GM23338 (cell line): ENCODE results near the gene RSPH6A. TPM values are rescaled to one million over a fixed set of nuclear protein-coding genes. Genes with fewer than 3 reads are reported as not detected.

ENCODE experiments used
- ATAC-seq: fragments of 200-7000 bp; cut with Tn5 transposase; 3 replicates; pipeline ENCODE4 v1.9.1; 2020
- DNase-seq: peaks from one replicate; pipeline ENCODE4 v3.0.0-alpha.2; 2015; ENCODE audit warnings: low spot score
- H2AFZ ChIP-seq: fragments of 200-600 bp; sonication (generic); 2 replicates; pipeline ENCODE4 v1.8.0; 2016; ENCODE audit warnings: antibody characterized with exemption, mild to moderate bottlenecking, moderate library complexity
- H3F3A ChIP-seq: fragments of 200-600 bp; sonication (generic); replicated peaks from 2 replicates; pipeline ENCODE4 v1.8.0; 2017; ENCODE audit warnings: antibody characterized with exemption, mixed run types, low read depth
- H3K27ac ChIP-seq: fragments of 200-600 bp; sonication (generic); 2 replicates; pipeline ENCODE4 v1.6.1; 2016; ENCODE audit warnings: low read depth
- H3K27me3 ChIP-seq: fragments of 200-600 bp; sonication (generic); 2 replicates; pipeline ENCODE4 v1.8.0; 2016; ENCODE audit warnings: mild to moderate bottlenecking, mixed run types, moderate library complexity; ENCODE audit not compliant: insufficient read depth
- H3K36me3 ChIP-seq: fragments of 200-600 bp; sonication (generic); 2 replicates; pipeline ENCODE4 v1.8.0; 2016; ENCODE audit warnings: mild to moderate bottlenecking; ENCODE audit not compliant: insufficient read depth
- H3K4me1 ChIP-seq: fragments of 200-600 bp; sonication (generic); 2 replicates; pipeline ENCODE4 v1.8.0; 2016; ENCODE audit warnings: mild to moderate bottlenecking, moderate library complexity; ENCODE audit not compliant: insufficient read depth
- H3K4me2 ChIP-seq: fragments of 200-600 bp; sonication (generic); 2 replicates; pipeline ENCODE4 v1.7.1; 2017; ENCODE audit warnings: mixed run types
- H3K4me3 ChIP-seq: fragments of 200-600 bp; sonication (generic); 2 replicates; pipeline ENCODE4 v1.6.1; 2016; ENCODE audit warnings: mixed run types
- H3K79me2 ChIP-seq: fragments of 200-600 bp; sonication (generic); replicated peaks from 2 replicates; pipeline ENCODE4 v1.8.0; 2017; ENCODE audit warnings: mild to moderate bottlenecking; ENCODE audit not compliant: insufficient read depth
- H3K9me2 ChIP-seq: fragments of 200-600 bp; sonication (generic); 2 replicates; pipeline ENCODE4 v1.8.0; 2017; ENCODE audit not compliant: insufficient read depth
- H4K20me1 ChIP-seq: fragments of 200-600 bp; sonication (generic); replicated peaks from 2 replicates; pipeline ENCODE4 v1.8.0; 2017; ENCODE audit warnings: mild to moderate bottlenecking; ENCODE audit not compliant: insufficient read depth
- H3K27ac Mint-ChIP-seq: 2 replicates; pipeline ENCODE4 v1.8.0; 2020; ENCODE audit warnings: inconsistent platforms, mild to moderate bottlenecking, moderate library complexity, mixed read lengths
- H3K27me3 Mint-ChIP-seq: 3 replicates; pipeline ENCODE4 v1.8.0; 2022; ENCODE audit warnings: low read depth, mild to moderate bottlenecking, moderate library complexity, mixed read lengths, inconsistent platforms; ENCODE audit not compliant: insufficient read depth, poor library complexity
- H3K36me3 Mint-ChIP-seq: 3 replicates; pipeline ENCODE4 v1.8.0; 2021; ENCODE audit warnings: low read depth, mild to moderate bottlenecking, inconsistent platforms, moderate library complexity, mixed read lengths
- H3K4me1 Mint-ChIP-seq: 3 replicates; pipeline ENCODE4 v1.8.0; 2020; ENCODE audit warnings: mild to moderate bottlenecking, inconsistent platforms, mixed read lengths
- H3K4me3 Mint-ChIP-seq: 3 replicates; pipeline ENCODE4 v1.8.0; 2021; ENCODE audit warnings: moderate library complexity, mild to moderate bottlenecking, inconsistent platforms, mixed read lengths
- H3K9me3 Mint-ChIP-seq: 3 replicates; pipeline ENCODE4 v1.8.0; 2020; ENCODE audit warnings: moderate library complexity, mild to moderate bottlenecking, inconsistent platforms, mixed read lengths
- CREB1 ChIP-seq: fragments of 250-450 bp; sonication (Bioruptor Pico); IDR thresholded peaks from 2 replicates; pipeline ENCODE4 v1.5.0; 2020; ENCODE audit warnings: low read depth, mild to moderate bottlenecking, moderate library complexity
- CTCF ChIP-seq, 2 experiments: fragments of 200-600 bp in 1 of 2; sonication (generic) in 1 of 2; conservative IDR thresholded peaks; 2 replicates each; pipeline versions ENCODE4 v1.5.1 to v1.6.1; 2016 to 2017; ENCODE audit warnings: antibody characterized with exemption in 2 of 2, low read depth in 2 of 2, mild to moderate bottlenecking in 2 of 2, moderate library complexity in 1 of 2
- ETS1 ChIP-seq: IDR thresholded peaks from 2 replicates; pipeline ENCODE4 v1.6.1; 2016; ENCODE audit warnings: antibody characterized with exemption
- EZH2 ChIP-seq: fragments of 200-600 bp; sonication (generic); IDR thresholded peaks from one replicate; pipeline ENCODE4 v1.8.0; 2017; ENCODE audit warnings: antibody characterized with exemption, mild to moderate bottlenecking, low read depth; ENCODE audit not compliant: unreplicated experiment
- EZH2phosphoT487 ChIP-seq: fragments of 200-600 bp; sonication (generic); IDR thresholded peaks from one replicate; pipeline ENCODE4 v1.8.1; 2018; ENCODE audit warnings: antibody characterized with exemption; ENCODE audit not compliant: unreplicated experiment
- JUNB ChIP-seq: IDR thresholded peaks from one replicate; pipeline ENCODE4 v1.6.1; 2016; ENCODE audit warnings: antibody characterized with exemption; ENCODE audit not compliant: unreplicated experiment
- NANOG ChIP-seq: IDR thresholded peaks from 2 replicates; pipeline ENCODE4 v1.6.1; 2016; ENCODE audit warnings: antibody characterized with exemption, borderline replicate concordance
- POLR2AphosphoS5 ChIP-seq: IDR thresholded peaks from 2 replicates; pipeline ENCODE4 v1.6.1; 2016; ENCODE audit warnings: antibody characterized with exemption, low read depth
- REST ChIP-seq: IDR thresholded peaks from one replicate; pipeline ENCODE4 v1.6.1; 2018; ENCODE audit warnings: antibody characterized with exemption; ENCODE audit not compliant: unreplicated experiment
- STAT1 ChIP-seq: IDR thresholded peaks from one replicate; pipeline ENCODE4 v1.6.1; 2016; ENCODE audit warnings: antibody characterized with exemption; ENCODE audit not compliant: unreplicated experiment
- ZNF114 ChIP-seq: fragments of 250-450 bp; sonication (Bioruptor Pico); IDR thresholded peaks from 2 replicates; pipeline ENCODE4 v1.5.0; 2020; ENCODE audit warnings: mild to moderate bottlenecking, moderate library complexity
- ZNF331 ChIP-seq: fragments of 250-450 bp; sonication (Bioruptor Pico); IDR thresholded peaks from 2 replicates; pipeline ENCODE4 v1.5.0; 2020; ENCODE audit warnings: low read depth, mild to moderate bottlenecking, moderate library complexity
- ZNF462 ChIP-seq: fragments of 250-450 bp; sonication (Bioruptor Pico); IDR thresholded peaks from 2 replicates; pipeline ENCODE4 v1.5.0; 2020; ENCODE audit warnings: mild to moderate bottlenecking, moderate library complexity
- polyA plus RNA-seq: library from polyadenylated mRNA; unstranded; fragments of >200 nt; fragmentation: Nextera tagmentation; extraction: Ambion mirVana; gene quantifications from 2 replicates; pipeline ENCODE4 v1.2.1, GENCODE V29; 2016
- total RNA-seq: library from RNA; depleted of rRNA; stranded (reverse); fragments of >200 nt; shearing (Covaris generic); gene quantifications from 2 replicates; pipeline ENCODE4 v1.2.3, GENCODE V29; 2014

The RSPH6A gene
- total and polyA plus RNA-seq, 2 experiments from 2014 or later = 0.11 to 0.21 TPM

- H2AFZ ChIP-seq = no peak within 1 kb of the TSS
- H3K27ac ChIP-seq = no peak within 1 kb of the TSS
- peak within 1 kb of the TSS; percentile 99 for H3K4me2 ChIP-seq
- H3K36me3 ChIP-seq = peaks cover 6% of the 10 kb centered on the region; the same call in 1 of the 2 replicates
- Mint-ChIP-seq H3K4me3 (peak within 1 kb of the TSS; percentile 96), H3K27ac (peak within 1 kb of the TSS; percentile 89), H3K27me3 (peaks cover 14% of the 10 kb centered on the region), H3K4me1 (peaks cover 20% of the 10 kb centered on the region), H3K36me3 (peaks cover 30% of the 10 kb centered on the region), H3K9me3 (no peaks in the 10 kb centered on the region; the same call in none of the 3 replicates)
- ATAC-seq (peak; percentile 94), DNase-seq (peak; percentile 99)
- TF ChIP-seq ZNF331 (CRISPR knock-in tag) (no peak), CTCF (conservative IDR thresholded peaks at IDR 0.05; ENCODE audit: low read depth in 2 of 2) (no peak), EZH2phosphoT487 (no peak), EZH2 (no peak), ETS1 (no peak), JUNB (no peak), STAT1 (no peak), NANOG (no peak), REST (no peak), POLR2AphosphoS5 (no peak), CREB1 (CRISPR knock-in tag) (no peak), ZNF114 (CRISPR knock-in tag) (no peak), ZNF462 (CRISPR knock-in tag) (no peak)
- peaks cover 13% of the 10 kb centered on the region for H4K20me1 ChIP-seq
- peaks cover 6% of the 10 kb centered on the region for H3K4me1 ChIP-seq
- H3F3A ChIP-seq = peaks cover 9% of the 10 kb centered on the region; the same call in 1 of the 2 replicates
- H3K27me3 ChIP-seq = no peaks in the 10 kb centered on the region
- H3K4me3 ChIP-seq = peak within 1 kb of the TSS; percentile 98
- no peaks in the 10 kb centered on the region for H3K9me2 ChIP-seq
- peaks cover 17% of the 10 kb centered on the region for H3K79me2 ChIP-seq
Observed at GRCh38 chr19:45792470-45793177, 22.5 kb downstream of the RSPH6A start, which contains the start of gene DMWD. DMWD (minus strand) TSS chr19:45792845; CDS start chr19:45792756, 89 bp downstream.
